Mesendoderm (in vitro differentiated cells): Measurements from ENCODE around the gene ERC2.

Experiments
- DNase-seq: peaks from one replicate; pipeline ENCODE4 v3.0.0; 2013
- H2AK5ac ChIP-seq: 2 replicates; pipeline ENCODE4 v1.6.1; 2013; ENCODE audit warnings: low read length, inconsistent platforms
- H2BK120ac ChIP-seq: 2 replicates; pipeline ENCODE4 v1.6.1; 2013; ENCODE audit warnings: low read depth, mild to moderate bottlenecking, low read length, moderate library complexity, mixed read lengths
- H2BK15ac ChIP-seq: replicated peaks from 2 replicates; pipeline ENCODE4 v1.6.1; 2013; ENCODE audit warnings: low read depth, mild to moderate bottlenecking, moderate library complexity
- H2BK5ac ChIP-seq: 2 replicates; pipeline ENCODE4 v1.6.1; 2013; ENCODE audit warnings: low read length, inconsistent platforms
- H3K18ac ChIP-seq: 2 replicates; pipeline ENCODE4 v1.6.1; 2013; ENCODE audit warnings: mild to moderate bottlenecking, low read length, mixed read lengths
- H3K23ac ChIP-seq: one replicate; pipeline ENCODE4 v1.6.1; 2013; ENCODE audit warnings: low read length
- H3K27ac ChIP-seq: 2 replicates; pipeline ENCODE4 v1.5.1; 2013; ENCODE audit warnings: low read depth, mild to moderate bottlenecking, inconsistent platforms, low read length, moderate library complexity
- H3K27me3 ChIP-seq: 2 replicates; pipeline ENCODE4 v1.6.1; 2013; ENCODE audit warnings: low read length, control low read depth, mild to moderate bottlenecking, inconsistent platforms; ENCODE audit not compliant: insufficient read depth, poor library complexity
- H3K36me3 ChIP-seq: 2 replicates; pipeline ENCODE4 v1.6.1; 2013; ENCODE audit warnings: low read length, inconsistent platforms; ENCODE audit not compliant: control insufficient read depth, insufficient read depth
- H3K4ac ChIP-seq: one replicate; pipeline ENCODE4 v1.6.1; 2013; ENCODE audit warnings: low read depth, mild to moderate bottlenecking, low read length, moderate library complexity
- H3K4me1 ChIP-seq: 2 replicates; pipeline ENCODE4 v1.6.1; 2013; ENCODE audit warnings: low read depth, low read length, inconsistent platforms; ENCODE audit not compliant: control insufficient read depth
- H3K4me2 ChIP-seq: 2 replicates; pipeline ENCODE4 v1.6.1; 2013; ENCODE audit warnings: low read length
- H3K4me3 ChIP-seq: 2 replicates; pipeline ENCODE4 v1.5.1; 2013; ENCODE audit warnings: mild to moderate bottlenecking, low read length
- H3K56ac ChIP-seq: one replicate; pipeline ENCODE4 v1.6.1; 2013; ENCODE audit warnings: low read length
- H3K79me1 ChIP-seq: 2 replicates; pipeline ENCODE4 v1.6.1; 2013; ENCODE audit warnings: low read length, inconsistent platforms
- H3K79me2 ChIP-seq: 2 replicates; pipeline ENCODE4 v1.6.1; 2013; ENCODE audit warnings: mild to moderate bottlenecking, low read length; ENCODE audit not compliant: control insufficient read depth, insufficient read depth
- H3K9ac ChIP-seq: 2 replicates; pipeline ENCODE4 v1.6.1; 2013; ENCODE audit warnings: low read length, inconsistent platforms
- H4K5ac ChIP-seq: one replicate; pipeline ENCODE4 v1.6.1; 2013; ENCODE audit warnings: low read length
- H4K8ac ChIP-seq: one replicate; pipeline ENCODE4 v1.6.1; 2013; ENCODE audit warnings: low read depth, mild to moderate bottlenecking, control low read depth, low read length, moderate library complexity
- WGBS: extraction: QIAGEN DNeasy Blood & Tissue Kit; methylation state at CpG from one replicate; pipeline ENCODE4 v1.1.7; 2013; ENCODE audit warnings: low lambda C conversion rate, missing lambda C conversion rate; ENCODE audit not compliant: insufficient coverage; ENCODE audit errors: extremely low coverage; 5-methylcytosine and 5-hydroxymethylcytosine counted together

Gene ERC2

GRCh38 chr3:55823001-55823400 is 645.3 kb downstream of the ERC2 start:
- Histone ChIP-seq H3K56ac (no peak overlapping the region), H2BK120ac (no peak overlapping the region), H3K4me3 (no peak overlapping the region), H3K27me3 (no peaks in the 10 kb centered on the region), H3K27ac (no peak overlapping the region), H2BK15ac (no peak overlapping the region), H3K36me3 (no peaks in the 10 kb centered on the region), H2AK5ac (no peak overlapping the region), H4K8ac (no peak overlapping the region), H3K18ac (no peak overlapping the region), H4K5ac (no peak overlapping the region), H3K79me2 (no peaks in the 10 kb centered on the region), H2BK5ac (no peak overlapping the region), H3K4ac (no peak overlapping the region), H3K79me1 (no peaks in the 10 kb centered on the region), H3K4me2 (no peak overlapping the region), H3K9ac (no peak overlapping the region), H3K23ac (no peak overlapping the region), H3K4me1 (no peaks in the 10 kb centered on the region)
- no peak for DNase-seq

DNA sequence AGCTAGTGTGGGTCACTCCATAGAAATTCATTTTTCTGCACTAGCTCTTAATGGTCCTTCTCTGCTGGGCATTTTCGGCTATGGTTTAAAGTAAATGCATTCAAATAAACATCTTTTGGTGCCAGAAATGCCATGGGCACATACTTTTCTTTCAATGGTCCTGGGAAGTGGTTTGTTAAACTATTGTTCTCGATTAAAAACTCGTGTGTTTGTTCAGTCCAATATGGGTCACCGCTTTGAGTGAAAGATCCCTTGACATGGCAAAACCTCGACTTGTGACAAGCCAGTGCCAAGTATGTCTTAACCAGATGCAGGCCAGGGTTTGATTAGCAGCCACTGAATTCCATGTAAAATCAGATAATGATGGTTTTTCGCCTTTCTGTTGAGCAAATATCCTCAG is 649.3 kb downstream of the ERC2 start:
- H3K23ac ChIP-seq = no peak overlapping the region
- no CpG with 5 or more reads among the region's 6 CpGs for WGBS
- H3K79me2 ChIP-seq = no peaks in the 10 kb centered on the region
- no peak overlapping the region for H3K27ac ChIP-seq
- H4K8ac ChIP-seq = no peak overlapping the region
- no peak overlapping the region for H2BK15ac ChIP-seq
- no peak overlapping the region for H2BK5ac ChIP-seq
- no peak overlapping the region for H4K5ac ChIP-seq
- H3K4me1 ChIP-seq = no peaks in the 10 kb centered on the region
- H3K18ac ChIP-seq = no peak overlapping the region
- no peak overlapping the region for H3K56ac ChIP-seq
- no peak overlapping the region for H3K4me2 ChIP-seq
- no peaks in the 10 kb centered on the region for H3K27me3 ChIP-seq
- H3K9ac ChIP-seq = no peak overlapping the region
- H3K4ac ChIP-seq = no peak overlapping the region
- no peak overlapping the region for H2AK5ac ChIP-seq
- no peaks in the 10 kb centered on the region for H3K36me3 ChIP-seq
- no peak overlapping the region for H2BK120ac ChIP-seq
- H3K4me3 ChIP-seq = no peak overlapping the region
- DNase-seq = no peak
- no peaks in the 10 kb centered on the region for H3K79me1 ChIP-seq

- no peak overlapping the region for H3K56ac ChIP-seq
- H3K79me2 ChIP-seq = no peaks in the 10 kb centered on the region
- no peak overlapping the region for H2BK5ac ChIP-seq
- H4K5ac ChIP-seq = no peak overlapping the region
- H2BK15ac ChIP-seq = no peak overlapping the region
- no peak overlapping the region for H3K4ac ChIP-seq
- no peaks in the 10 kb centered on the region for H3K27me3 ChIP-seq
- no peak overlapping the region for H3K9ac ChIP-seq
- H3K4me2 ChIP-seq = no peak overlapping the region
- H3K36me3 ChIP-seq = no peaks in the 10 kb centered on the region
- no peak overlapping the region for H3K4me3 ChIP-seq
- H2BK120ac ChIP-seq = no peak overlapping the region
- no peak overlapping the region for H2AK5ac ChIP-seq
- no peak overlapping the region for H4K8ac ChIP-seq
- H3K18ac ChIP-seq = no peak overlapping the region
- no peak overlapping the region for H3K23ac ChIP-seq
- WGBS = no CpG with 5 or more reads among the region's 2 CpGs
- no peaks in the 10 kb centered on the region for H3K4me1 ChIP-seq
- no peak overlapping the region for H3K27ac ChIP-seq
- DNase-seq = peak; percentile 21
- H3K79me1 ChIP-seq = no peaks in the 10 kb centered on the region
Observed at GRCh38 chr3:55818485-55818884, 649.8 kb downstream of the ERC2 start.

DNA sequence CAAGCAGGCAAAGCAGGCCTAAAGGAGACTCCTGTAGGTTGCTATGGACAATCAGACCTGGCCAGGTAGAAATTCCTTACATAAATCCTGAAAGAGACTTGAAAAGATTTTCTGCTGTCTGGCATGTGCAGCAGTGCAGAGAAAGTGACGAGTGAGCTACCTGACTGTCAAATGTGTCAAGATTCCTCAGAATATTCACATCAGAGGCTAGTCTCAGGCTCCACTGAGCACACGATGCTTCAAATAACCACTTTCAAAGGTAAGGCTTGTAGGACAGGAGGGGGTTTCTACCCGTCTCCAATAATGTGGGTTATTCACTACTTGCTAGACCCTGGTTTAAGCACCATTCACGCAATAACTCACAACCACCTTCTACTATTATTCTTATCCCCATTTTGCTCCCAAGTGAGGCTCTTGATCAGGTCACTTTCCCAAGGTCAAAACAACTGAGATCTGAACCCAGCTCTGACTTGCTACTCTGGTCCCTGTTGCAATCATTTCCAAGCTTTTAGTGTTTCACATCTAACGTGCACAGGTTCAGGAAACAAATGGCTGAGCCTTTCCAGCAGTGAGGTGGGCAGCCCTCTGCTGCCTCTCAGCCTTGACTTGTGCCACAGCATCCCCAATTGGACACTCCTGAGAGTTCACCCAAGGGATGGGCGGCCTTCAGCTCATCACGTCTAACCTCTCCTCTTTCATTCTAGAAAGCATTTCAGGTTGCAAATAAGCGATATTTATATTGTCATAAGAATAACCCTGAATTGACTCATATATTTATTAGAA is 651.3 kb downstream of the ERC2 start:
- H3K27ac ChIP-seq = no peak overlapping the region
- no peak overlapping the region for H4K5ac ChIP-seq
- no CpG with 5 or more reads among the region's 8 CpGs for WGBS
- H2BK5ac ChIP-seq = no peak overlapping the region
- H3K27me3 ChIP-seq = no peaks in the 10 kb centered on the region
- H4K8ac ChIP-seq = no peak overlapping the region
- H3K36me3 ChIP-seq = no peaks in the 10 kb centered on the region
- H3K56ac ChIP-seq = no peak overlapping the region
- no peak overlapping the region for H3K4ac ChIP-seq
- H2BK120ac ChIP-seq = no peak overlapping the region
- H2BK15ac ChIP-seq = no peak overlapping the region
- no peak overlapping the region for H3K23ac ChIP-seq
- H2AK5ac ChIP-seq = no peak overlapping the region
- no peaks in the 10 kb centered on the region for H3K79me2 ChIP-seq
- H3K4me1 ChIP-seq = no peaks in the 10 kb centered on the region
- no peak overlapping the region for H3K4me3 ChIP-seq
- no peak overlapping the region for H3K4me2 ChIP-seq
- no peak overlapping the region for H3K18ac ChIP-seq
- no peaks in the 10 kb centered on the region for H3K79me1 ChIP-seq
- peak; percentile 6 for DNase-seq
- no peak overlapping the region for H3K9ac ChIP-seq

DNA sequence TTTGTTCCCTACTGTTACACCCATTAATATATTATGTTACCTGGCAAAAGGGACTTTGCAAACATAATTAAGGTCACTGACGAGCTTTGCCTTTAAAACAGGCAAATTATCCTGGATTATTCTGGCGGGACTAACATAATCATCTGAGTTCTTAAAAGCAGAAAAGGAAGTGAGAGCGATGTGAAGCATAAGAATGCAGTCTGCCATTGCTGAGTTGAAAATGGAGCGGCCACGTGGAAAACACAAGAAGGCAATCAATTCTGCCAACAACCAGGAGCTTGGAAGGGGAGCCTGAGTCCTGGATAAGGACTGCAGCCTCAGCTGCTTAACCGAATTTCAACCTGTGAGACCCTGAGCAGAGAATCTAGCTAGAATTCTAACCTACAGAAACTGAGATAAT is 653.0 kb downstream of the ERC2 start:
- Histone ChIP-seq H3K56ac (no peak overlapping the region), H3K36me3 (no peaks in the 10 kb centered on the region), H3K4me1 (no peaks in the 10 kb centered on the region), H2BK120ac (no peak overlapping the region), H3K23ac (no peak overlapping the region), H3K18ac (no peak overlapping the region), H3K4me2 (no peak overlapping the region), H3K79me1 (no peaks in the 10 kb centered on the region), H3K4ac (no peak overlapping the region), H2BK5ac (no peak overlapping the region), H3K27me3 (no peaks in the 10 kb centered on the region), H2BK15ac (no peak overlapping the region), H3K9ac (no peak overlapping the region), H2AK5ac (no peak overlapping the region), H4K8ac (no peak overlapping the region), H3K4me3 (no peak overlapping the region), H3K27ac (no peak overlapping the region), H3K79me2 (no peaks in the 10 kb centered on the region), H4K5ac (no peak overlapping the region)
- DNase-seq = no peak
- no CpG with 5 or more reads among the region's 6 CpGs for WGBS
